ENCODE measurements around the gene EIF2D. TPM values are rescaled to one million over a fixed set of nuclear protein-coding genes. Genes with fewer than 3 reads are reported as not detected.

EIF2D gene
- total RNA-seq, 1 donor from 2014 or later = 47.0 TPM

GRCh38 chr1:206565995-206566394 is 46.3 kb downstream of the EIF2D start:
- Histone ChIP-seq H3K36me3 (peaks cover 20% of the 10 kb centered on the region), H3K4me1 (peaks cover 60% of the 10 kb centered on the region), H3K9me3 (no peaks in the 10 kb centered on the region), H3K27me3 (ENCODE audit: low read depth) (no peaks in the 10 kb centered on the region), H3K27ac (no peak overlapping the region), H3K4me3 (no peak overlapping the region)
- intact Hi-C loops (cut with DNase I) = no loop called here
- TF ChIP-seq, protein P1, sequence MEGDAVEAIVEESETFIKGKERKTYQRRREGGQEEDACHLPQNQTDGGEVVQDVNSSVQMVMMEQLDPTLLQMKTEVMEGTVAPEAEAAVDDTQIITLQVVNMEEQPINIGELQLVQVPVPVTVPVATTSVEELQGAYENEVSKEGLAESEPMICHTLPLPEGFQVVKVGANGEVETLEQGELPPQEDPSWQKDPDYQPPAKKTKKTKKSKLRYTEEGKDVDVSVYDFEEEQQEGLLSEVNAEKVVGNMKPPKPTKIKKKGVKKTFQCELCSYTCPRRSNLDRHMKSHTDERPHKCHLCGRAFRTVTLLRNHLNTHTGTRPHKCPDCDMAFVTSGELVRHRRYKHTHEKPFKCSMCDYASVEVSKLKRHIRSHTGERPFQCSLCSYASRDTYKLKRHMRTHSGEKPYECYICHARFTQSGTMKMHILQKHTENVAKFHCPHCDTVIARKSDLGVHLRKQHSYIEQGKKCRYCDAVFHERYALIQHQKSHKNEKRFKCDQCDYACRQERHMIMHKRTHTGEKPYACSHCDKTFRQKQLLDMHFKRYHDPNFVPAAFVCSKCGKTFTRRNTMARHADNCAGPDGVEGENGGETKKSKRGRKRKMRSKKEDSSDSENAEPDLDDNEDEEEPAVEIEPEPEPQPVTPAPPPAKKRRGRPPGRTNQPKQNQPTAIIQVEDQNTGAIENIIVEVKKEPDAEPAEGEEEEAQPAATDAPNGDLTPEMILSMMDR (IDR thresholded peaks at IDR 0.05) = no peak
- DNase-seq (no peak), ATAC-seq (no peak)

DNA sequence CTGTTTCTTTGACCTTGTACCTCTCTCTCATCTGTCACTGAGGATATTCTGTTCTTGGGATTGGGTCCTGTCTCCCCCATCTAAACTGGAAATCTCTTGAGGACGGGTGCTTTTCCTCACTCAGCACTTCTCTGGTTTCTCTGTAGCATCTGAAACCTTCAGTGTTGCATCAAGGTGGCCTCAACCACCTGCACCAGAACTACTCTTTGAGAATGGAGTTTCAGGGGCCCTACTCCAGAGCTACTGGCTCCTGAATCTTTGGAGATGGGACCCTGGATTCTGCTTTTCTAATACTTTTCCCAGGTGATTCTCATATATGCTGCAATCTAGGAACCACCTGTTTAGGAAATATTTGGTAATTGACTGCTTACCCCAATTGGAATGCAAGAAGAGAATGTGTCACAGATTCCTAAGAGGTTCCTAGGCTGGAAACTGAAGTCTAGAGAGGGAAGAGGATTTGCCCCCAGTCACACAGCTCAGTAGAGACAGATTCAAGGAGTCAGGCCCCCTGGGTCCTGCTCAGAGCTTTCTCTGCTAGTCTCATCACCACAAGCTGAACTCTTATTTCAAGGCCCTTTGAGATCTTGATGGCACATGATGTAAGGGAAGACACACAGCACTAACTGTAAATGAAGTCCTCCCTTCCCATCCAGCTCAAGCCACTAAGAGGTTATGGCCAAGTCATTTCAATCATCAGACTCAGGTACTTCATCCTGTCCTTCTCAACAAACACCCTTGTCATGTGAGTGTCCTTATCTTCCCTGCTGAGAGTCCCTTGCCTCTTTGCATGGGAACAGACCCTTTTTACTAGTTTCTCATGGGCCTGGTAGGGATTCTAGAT is 48.7 kb downstream of the EIF2D start:
- no peak for ATAC-seq
- Histone ChIP-seq H3K4me3 (no peak overlapping the region), H3K9me3 (no peaks in the 10 kb centered on the region), H3K4me1 (peaks cover 84% of the 10 kb centered on the region), H3K36me3 (peaks cover 20% of the 10 kb centered on the region), H3K27ac (no peak overlapping the region), H3K27me3 (ENCODE audit: low read depth) (no peaks in the 10 kb centered on the region)
- TF ChIP-seq, protein P1 (IDR thresholded peaks at IDR 0.05) = no peak
- intact Hi-C loops (cut with DNase I) = no loop called here
- no peak for DNase-seq

DNA sequence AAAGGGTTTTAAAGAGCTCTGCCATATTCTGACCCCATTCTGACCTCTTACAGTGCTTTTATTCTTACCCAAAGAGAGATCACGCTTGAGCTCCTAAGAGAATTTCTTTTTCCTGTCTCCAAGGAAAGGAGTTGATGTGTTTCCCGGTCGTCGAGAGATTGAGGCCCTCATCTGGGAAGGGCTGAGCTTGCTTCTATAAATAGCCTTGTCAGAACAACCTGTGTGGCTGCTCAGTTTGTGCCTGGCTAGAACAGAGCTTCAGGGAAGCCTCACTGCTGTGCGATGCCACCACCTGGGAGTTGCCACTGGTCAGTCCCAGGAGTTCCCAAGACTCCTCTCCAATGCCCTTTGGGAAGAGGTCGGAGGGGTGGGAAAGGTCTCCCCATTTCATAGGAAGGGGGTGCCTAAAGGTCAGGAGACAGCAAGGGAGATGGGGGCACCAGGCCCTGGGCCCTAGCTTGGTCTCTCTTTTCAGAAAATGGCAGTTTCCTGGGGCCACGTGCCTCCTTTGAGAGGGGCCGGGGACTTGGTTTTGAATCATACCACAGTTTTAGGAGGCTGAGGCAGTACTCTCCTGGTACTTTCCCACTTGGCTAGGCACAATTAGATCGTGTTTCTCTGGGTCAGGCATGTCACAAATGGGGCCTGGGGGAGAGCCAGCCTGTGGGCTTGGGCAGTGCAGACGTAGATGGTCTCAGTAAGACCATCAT is 52.1 kb downstream of the EIF2D start:
- ATAC-seq = peak; percentile 19 to 61
- Histone ChIP-seq H3K27ac (peak overlapping the region; percentile 75), H3K4me3 (peak overlapping the region; percentile 65)

DNA sequence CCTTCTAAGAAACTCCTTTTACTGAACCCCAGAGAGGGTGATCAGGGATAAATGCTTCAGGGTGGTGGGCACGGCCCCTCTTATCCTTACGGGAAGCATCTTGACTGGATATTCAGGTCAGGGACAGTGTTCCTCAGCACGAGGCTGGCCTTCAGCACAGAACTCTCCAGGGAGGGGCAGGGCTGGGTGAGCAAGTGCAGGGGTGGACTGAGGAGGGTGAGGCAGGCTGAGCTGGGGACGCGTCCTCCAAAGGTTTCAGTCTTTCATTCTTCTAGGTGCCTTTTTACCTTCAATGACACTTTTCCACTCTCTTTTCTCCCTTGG is 52.6 kb downstream of the EIF2D start:
- Histone ChIP-seq H3K4me3 (peak overlapping the region; percentile 65), H3K9me3 (no peaks in the 10 kb centered on the region), H3K36me3 (peaks cover 15% of the 10 kb centered on the region), H3K27me3 (ENCODE audit: low read depth) (no peaks in the 10 kb centered on the region), H3K4me1 (peaks cover 92% of the 10 kb centered on the region), H3K27ac (peak overlapping the region; percentile 75)
- DNase-seq (no peak), ATAC-seq (peak in 1 of 2 donors; percentile 45)
- intact Hi-C loops (cut with DNase I) = no loop called here
- TF ChIP-seq, protein P1 (IDR thresholded peaks at IDR 0.05) = no peak

More for the DNA sequence above, 52.1 kb downstream of the EIF2D start:
- Histone ChIP-seq H3K9me3 (no peaks in the 10 kb centered on the region), H3K36me3 (peaks cover 16% of the 10 kb centered on the region), H3K4me1 (peaks cover 89% of the 10 kb centered on the region), H3K27me3 (ENCODE audit: low read depth) (no peaks in the 10 kb centered on the region)
- TF ChIP-seq, protein P1 (IDR thresholded peaks at IDR 0.05) = no peak
- intact Hi-C loops (cut with DNase I) = no loop called here
- DNase-seq = no peak

- TF ChIP-seq, protein P1 (IDR thresholded peaks at IDR 0.05) = no peak
- Histone ChIP-seq H3K27ac (peak overlapping the region; percentile 92), H3K9me3 (no peaks in the 10 kb centered on the region), H3K4me3 (peak overlapping the region; percentile 65), H3K27me3 (ENCODE audit: low read depth) (no peaks in the 10 kb centered on the region), H3K36me3 (peaks cover 12% of the 10 kb centered on the region), H3K4me1 (peaks cover 92% of the 10 kb centered on the region)
- ATAC-seq = no peak
- DNase-seq = no peak
- intact Hi-C loops (cut with DNase I) = no loop called here
Observed at GRCh38 chr1:206558794-206559671, 53.2 kb downstream of the EIF2D start.
